HL-60/S4 treated with retinoic acid at 250 ng/mL for 4 days and 3 days (cell line): ENCODE data around the gene MIB2.
"Not testable (repeated sequence)": the region's sequence is repeated elsewhere in the genome, so short reads cannot be mapped to it uniquely, and the experiment has no call there.

Experiments
- in situ Hi-C: fragments of 300-500 bp; cut with MboI; formaldehyde crosslinking; loops from 2 replicates; pipeline ENCODE4 v1.7.0; 2022; ENCODE audit warnings: low sequenced_read_pairs

Gene MIB2

DNA sequence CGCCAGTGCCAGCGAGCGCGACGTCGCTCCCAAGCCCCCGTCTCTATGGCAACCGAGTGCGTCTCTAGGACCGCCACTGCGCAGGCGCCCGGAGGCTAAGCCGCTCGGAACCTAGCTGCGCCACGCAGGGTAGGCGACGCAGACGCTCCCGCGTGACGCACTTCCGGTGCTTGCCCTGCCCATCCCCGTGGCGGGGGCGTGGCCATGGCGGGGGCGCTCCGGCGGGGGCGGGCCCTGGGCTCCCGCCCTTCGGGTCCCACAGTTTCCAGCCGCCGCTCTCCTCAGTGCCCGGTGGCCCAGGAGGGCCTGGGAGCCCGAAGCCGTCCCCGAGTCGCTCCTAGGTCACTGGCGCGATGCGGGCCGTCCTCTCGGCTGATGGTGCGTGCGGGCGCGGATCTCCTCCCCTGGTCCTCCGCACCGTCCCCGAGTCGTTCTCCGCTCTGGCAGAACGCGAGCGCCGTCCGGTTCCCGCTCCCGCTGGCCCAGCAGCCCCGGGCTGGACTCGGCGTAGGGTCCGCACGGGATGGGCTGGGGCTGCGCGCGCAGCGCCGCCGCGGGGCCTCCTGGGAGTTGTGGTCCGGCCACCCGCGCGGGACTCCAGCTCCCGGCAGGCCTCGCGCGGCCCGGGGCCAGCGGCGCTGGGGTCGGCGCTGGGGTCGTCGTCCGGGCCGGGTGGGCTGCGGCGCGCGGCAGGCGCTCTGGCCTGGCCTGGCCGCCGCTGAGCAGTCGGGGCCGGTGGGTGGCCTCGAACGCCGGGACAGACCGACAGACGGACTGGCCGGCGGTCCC lies at the start of gene MIB2:
Gene MIB2, plus strand, starts transcription at position 245 of the 789 bp plus-strand sequence. CDS start 7,953 bp downstream, outside the sequence.
- in situ Hi-C loops = no loop called here

DNA sequence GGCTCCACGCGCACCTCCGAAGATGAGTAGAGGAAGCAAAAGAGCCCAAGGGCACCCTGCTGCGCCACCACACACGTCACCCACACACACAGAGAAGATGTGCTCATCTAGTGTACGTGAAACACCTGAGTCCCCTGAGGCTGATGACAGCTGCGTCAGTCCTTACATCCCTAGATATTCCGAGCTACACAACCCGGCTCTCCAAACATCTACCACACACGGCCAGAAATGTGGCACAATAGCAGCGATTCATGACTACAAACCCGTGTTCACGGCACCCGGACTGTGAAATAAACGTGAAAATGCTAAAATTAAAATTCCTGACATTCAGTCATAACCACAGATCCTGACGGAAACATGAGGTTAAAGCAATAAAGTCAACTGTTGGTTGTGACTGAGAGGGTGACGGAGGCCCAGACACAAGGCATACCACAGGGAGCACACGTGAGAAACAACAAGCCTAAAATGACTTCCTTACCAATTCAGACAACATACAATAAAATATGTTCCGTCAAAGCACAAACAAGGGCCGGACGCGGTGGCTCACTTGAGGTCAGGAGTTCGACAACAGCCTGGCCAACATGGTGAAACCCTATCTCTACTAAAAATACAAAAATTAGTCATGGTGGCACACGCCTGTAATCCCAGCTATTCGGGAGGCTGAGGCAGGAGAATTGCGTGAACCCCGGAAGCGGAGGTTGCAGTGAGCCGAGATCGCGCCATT lies 48.0 kb upstream of the MIB2 start:
- in situ Hi-C loops = no loop called here

- in situ Hi-C loops = no loop called here
These were observed 47.4 kb upstream of the MIB2 start for GRCh38 chr1:1567891-1568291.

GRCh38 chr1:1569341-1569740 lies 46.0 kb upstream of the MIB2 start:
- in situ Hi-C loops = no loop called here

DNA sequence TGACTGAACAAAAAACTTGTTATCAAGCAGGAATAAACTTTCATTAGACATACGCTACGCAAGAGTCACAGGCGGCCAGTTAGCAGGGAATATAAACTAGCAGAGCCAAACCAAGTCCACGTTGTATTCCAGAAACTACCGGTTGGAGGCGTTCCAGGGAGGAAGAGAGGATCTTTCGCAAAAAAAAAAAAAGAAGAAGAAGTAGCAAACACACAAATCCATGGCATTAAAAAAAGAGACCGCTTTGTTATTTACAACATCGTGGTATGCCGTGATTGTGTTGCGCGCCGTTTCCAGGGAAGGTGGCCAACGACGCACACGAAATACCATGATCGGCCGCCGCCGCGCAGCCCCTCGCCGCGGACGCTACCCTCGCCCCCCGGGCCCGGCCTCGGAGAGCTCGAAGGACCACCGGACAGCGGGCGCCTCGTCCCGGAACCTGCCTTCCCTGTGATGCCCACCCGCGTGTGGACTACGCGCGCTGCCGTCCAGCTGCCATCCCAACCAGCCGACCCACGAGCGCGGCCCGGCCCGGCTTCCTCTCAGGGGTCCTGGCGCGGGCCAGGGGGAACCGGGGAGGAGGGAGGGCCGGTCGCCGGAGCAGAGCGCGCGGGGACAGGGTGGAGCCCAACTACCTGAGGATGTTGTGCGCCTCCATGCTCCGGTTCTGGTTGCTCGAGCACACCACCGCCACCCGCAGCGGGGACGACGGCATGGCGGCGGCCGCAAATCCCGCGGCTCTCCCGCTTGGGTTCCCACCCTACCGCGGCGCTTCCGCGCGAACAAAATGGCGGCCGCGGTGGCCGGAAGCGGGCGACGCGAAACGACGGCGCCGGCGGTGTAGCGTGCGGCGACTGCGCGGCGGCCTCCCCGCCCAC lies 41.2 kb upstream of the MIB2 start:
- in situ Hi-C loops = no loop called here

GRCh38 chr1:1574721-1575537 lies 40.4 kb upstream of the MIB2 start, which contains the start of gene SSU72:
TSS of gene SSU72 (minus strand) at chr1:1574863. CDS start at chr1:1574557, 306 bp downstream.
- in situ Hi-C loops = no loop called here

DNA sequence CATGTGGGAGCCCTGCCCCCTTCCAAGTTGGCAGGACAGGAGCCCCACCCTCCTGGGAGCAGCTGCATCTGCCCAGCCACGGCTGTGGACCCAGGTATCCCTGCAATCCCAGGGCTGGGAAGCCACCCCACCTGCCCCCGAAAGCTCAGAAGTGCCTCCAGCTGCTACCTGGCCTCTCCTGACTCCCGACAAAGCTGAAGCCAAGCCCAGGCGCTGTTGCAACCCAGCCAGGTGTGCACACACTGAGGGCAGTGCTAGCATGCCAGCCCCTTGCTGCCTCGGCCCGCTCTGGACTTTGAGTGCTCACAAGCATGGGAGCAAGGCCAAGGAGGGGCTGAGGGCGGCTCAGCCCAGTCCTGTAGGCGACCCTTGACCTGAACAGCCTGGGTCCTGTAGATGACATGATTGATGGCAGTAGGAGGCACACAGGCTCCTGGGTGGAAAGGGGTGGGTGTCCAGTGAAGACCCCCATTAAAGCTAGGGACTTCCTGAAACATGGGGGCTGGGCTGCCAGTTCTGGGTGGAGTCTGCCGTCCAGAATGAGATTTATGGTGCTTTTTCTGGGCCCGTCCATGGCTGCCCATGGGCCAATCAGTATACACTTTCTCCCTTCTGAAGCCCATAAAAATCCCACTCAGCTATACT lies 37.8 kb upstream of the MIB2 start:
- in situ Hi-C loops = no loop called here

DNA sequence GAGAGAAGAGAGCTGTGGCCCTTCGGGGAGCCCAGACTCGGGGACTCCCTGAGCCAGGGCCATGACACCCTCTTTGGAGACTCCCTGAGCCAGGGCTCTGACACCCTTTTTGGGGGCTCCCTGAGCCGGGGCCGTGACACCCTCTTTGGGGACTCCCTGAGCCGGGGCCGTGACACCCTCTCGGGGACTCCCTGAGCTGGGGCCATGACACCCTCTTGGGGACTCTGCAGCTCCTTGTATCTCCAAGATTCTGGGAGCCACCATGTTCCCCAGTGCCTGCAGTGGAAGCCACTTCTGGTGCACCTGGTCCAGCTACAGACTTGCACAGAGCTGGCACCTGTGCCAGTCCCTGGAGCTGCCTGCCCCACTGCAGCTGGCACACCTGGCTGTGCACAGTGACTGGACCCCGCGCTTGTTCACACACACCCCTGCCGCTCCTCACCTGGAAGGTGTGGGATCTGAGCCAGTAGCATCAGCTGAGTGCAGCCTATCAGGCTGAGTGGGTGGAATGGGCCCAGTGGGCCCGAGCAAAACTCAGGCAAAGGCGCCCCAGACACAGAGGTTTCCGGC lies 36.8 kb upstream of the MIB2 start:
- in situ Hi-C loops = no loop called here

DNA sequence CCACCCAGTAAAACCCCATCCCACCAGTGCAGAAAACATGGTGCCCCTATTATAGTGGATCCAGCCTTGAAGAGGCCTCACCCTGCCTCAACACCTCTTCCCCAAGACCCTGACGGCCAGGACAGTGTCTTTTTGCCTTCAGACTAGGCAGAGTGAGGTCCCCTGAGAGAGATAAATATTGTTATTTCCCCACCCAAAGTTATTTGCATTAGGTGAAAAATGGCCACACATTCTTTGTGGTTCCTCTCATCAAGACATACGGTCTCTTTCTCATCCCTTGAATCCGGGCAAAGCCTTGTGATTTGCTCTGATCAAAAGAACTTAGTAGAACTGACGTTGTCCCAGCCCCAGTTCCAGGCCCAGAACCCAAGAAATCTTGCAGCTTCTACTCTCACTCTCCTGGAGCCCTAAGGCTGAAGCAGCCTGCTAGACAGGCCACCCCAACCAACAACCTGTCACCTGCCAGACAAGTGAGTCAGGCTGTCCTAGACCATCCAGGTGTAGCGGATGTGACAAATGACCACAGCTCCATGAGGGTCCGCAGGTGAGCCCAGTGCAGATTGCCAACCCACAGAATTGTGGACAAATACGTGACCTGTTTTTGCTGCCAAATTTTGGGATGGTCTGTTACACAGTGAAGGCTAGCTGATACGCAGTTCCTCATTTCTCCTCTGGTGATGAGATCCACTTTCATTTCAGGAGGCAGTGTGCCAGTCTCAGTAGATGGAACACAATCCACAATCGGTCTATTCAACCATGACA lies 32.5 kb upstream of the MIB2 start:
- in situ Hi-C loops = no loop called here

GRCh38 chr1:1583347-1584010 lies 31.8 kb upstream of the MIB2 start:
- in situ Hi-C loops = no loop called here

- in situ Hi-C loops = no loop called here
These were observed 23.8 kb upstream of the MIB2 start for GRCh38 chr1:1591452-1591851.

DNA sequence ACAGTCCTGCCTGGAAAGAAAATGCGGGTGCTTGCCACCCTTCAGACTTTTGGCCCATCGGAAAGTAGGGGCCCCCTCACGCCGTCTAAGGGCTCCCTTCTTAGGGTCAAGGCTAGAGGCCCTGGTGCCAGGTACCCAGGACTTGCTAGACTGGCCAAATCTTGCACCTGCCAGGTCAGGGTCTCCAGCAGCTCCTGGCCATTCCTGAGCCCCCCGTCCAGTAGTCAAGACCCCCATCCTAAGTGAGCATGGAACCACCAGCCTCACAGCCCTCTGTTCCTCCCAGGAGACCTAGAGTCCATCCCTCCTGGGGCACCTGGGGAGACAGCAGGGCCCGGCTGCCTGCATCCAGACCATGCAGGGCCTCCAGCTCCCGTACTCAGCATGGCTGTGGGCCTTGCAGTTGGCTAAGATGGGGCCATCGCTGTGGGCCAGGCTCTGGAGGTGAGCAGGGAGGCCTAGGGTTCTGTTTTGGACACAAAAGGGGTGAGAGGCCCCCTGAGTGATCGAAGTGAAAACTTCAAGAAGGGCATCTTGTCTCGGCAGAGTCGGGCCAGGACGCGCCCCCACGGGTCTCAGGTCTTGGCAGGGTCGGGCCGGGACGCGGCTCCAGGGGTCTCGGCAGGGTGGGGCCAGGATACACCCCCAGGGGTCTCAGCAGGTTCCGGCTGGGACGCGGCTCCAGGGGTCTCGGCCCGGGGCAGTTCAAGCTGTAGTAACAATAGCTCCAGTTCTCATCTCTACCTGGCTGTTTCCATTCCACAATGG lies 21.3 kb upstream of the MIB2 start:
- in situ Hi-C loops = no loop called here

GRCh38 chr1:1594602-1595260 lies 20.6 kb upstream of the MIB2 start:
- in situ Hi-C loops = no loop called here

GRCh38 chr1:1595341-1595740 lies 20.0 kb upstream of the MIB2 start:
- in situ Hi-C loops = not testable (repeated sequence)

GRCh38 chr1:1596493-1597274 lies 18.6 kb upstream of the MIB2 start:
- in situ Hi-C loops = no loop called here

- in situ Hi-C loops = no loop called here
These were observed 17.9 kb upstream of the MIB2 start for GRCh38 chr1:1597275-1597930.
